Measurements from ENCODE around the gene LRP3. TPM values are rescaled to one million over a fixed set of nuclear protein-coding genes. Genes with fewer than 3 reads are reported as not detected.

The LRP3 gene
- total and polyA plus RNA-seq, 9 donors: 1.2 to 138 (median 82.7) TPM

GRCh38 chr19:33214596-33214995 lies 20.5 kb downstream of the LRP3 start:
- H3K9me3 ChIP-seq: no peaks in the 10 kb centered on the region
- no peaks in the 10 kb centered on the region for H3K27me3 ChIP-seq
- H3K36me3 ChIP-seq: no peaks in the 10 kb centered on the region
- no peaks in the 10 kb centered on the region for H3K4me1 ChIP-seq (ENCODE audit: insufficient read depth)
- TF ChIP-seq EP300 (IDR thresholded peaks at IDR 0.05) (no peak), POLR2A (IDR thresholded peaks at IDR 0.05) (no peak), CTCF (IDR thresholded peaks at IDR 0.05) (no peak)
- WGBS, 3 donors: 47 to 56% (median 49%) methylated on average over 6 of the region's 6 CpGs
- no peak overlapping the region for H3K4me3 ChIP-seq
- H3K27ac ChIP-seq: no peak overlapping the region
- intact Hi-C loops (cut with DNase I): no loop called here
- no peak for DNase-seq

GRCh38 chr19:33215438-33216197 lies 21.5 kb downstream of the LRP3 start:
- Histone ChIP-seq H3K4me1 (ENCODE audit: insufficient read depth) (no peaks in the 10 kb centered on the region), H3K27me3 (no peaks in the 10 kb centered on the region), H3K27ac (no peak overlapping the region), H3K9me3 (no peaks in the 10 kb centered on the region), H3K4me3 (no peak overlapping the region), H3K36me3 (no peaks in the 10 kb centered on the region)
- DNase-seq: no peak
- TF ChIP-seq CTCF (IDR thresholded peaks at IDR 0.05) (no peak), EP300 (IDR thresholded peaks at IDR 0.05) (no peak), POLR2A (IDR thresholded peaks at IDR 0.05) (no peak)
- intact Hi-C loops (cut with DNase I): no loop called here
- WGBS, 3 donors: 82 to 89% (median 86%) methylated on average over 19 of the region's 19 CpGs

- Histone ChIP-seq H3K4me3 (no peak overlapping the region), H3K4me1 (ENCODE audit: insufficient read depth) (no peaks in the 10 kb centered on the region), H3K36me3 (no peaks in the 10 kb centered on the region), H3K27me3 (no peaks in the 10 kb centered on the region), H3K9me3 (no peaks in the 10 kb centered on the region), H3K27ac (no peak overlapping the region)
- TF ChIP-seq POLR2A (IDR thresholded peaks at IDR 0.05) (no peak), EP300 (IDR thresholded peaks at IDR 0.05) (no peak), CTCF (IDR thresholded peaks at IDR 0.05) (no peak)
- intact Hi-C loops (cut with DNase I): no loop called here
- DNase-seq: no peak
- 60 to 81% (median 67%) methylated on average over 12 of the region's 12 CpGs for WGBS, 3 donors
Observed at GRCh38 chr19:33216198-33216830, 22.2 kb downstream of the LRP3 start.

DNA sequence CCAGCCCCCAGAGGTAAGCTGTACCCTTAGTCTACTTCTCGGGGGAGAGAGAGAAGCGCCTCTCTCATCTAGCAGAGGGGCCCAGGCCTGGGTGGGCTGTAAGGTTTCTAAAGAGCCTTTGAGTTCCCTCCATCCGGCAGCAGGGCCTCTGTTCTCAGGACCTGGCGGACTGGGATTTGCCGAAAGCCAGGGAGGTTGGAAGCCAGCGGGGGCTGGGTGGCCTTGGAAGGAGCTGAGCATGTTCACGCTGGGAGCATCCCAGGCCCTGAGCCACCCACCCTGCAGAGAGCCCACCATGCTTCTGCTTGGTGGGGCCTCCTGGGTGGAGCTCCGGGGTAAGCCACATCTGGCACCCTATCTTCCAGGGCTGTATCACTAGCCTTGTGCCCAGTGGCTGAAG lies 23.8 kb downstream of the LRP3 start:
- no peaks in the 10 kb centered on the region for H3K27me3 ChIP-seq
- 42 to 53% (median 50%) methylated on average over 8 of the region's 8 CpGs for WGBS, 3 donors
- DNase-seq: no peak
- no peaks in the 10 kb centered on the region for H3K36me3 ChIP-seq
- no peak overlapping the region for H3K4me3 ChIP-seq
- intact Hi-C loops (cut with DNase I): no loop called here
- TF ChIP-seq POLR2A (IDR thresholded peaks at IDR 0.05) (no peak), CTCF (IDR thresholded peaks at IDR 0.05) (no peak), EP300 (IDR thresholded peaks at IDR 0.05) (no peak)
- no peaks in the 10 kb centered on the region for H3K4me1 ChIP-seq (ENCODE audit: insufficient read depth)
- H3K27ac ChIP-seq: no peak overlapping the region
- H3K9me3 ChIP-seq: no peaks in the 10 kb centered on the region

Measured in ovary (tissue), 9 donors.